Measurements from ENCODE around the gene GGCT. TPM values are rescaled to one million over a fixed set of nuclear protein-coding genes. Genes with fewer than 3 reads are reported as not detected.

Gene GGCT
- total RNA-seq, 2 experiments from 2014 or later = 6.3 to 6.6 TPM

GRCh38 chr7:30465811-30466180 is 38.8 kb downstream of the GGCT start:
- H3K9me3 Mint-ChIP-seq = no peaks in the 10 kb centered on the region
- Histone ChIP-seq H3K4me1 (ENCODE audit: insufficient read depth, low read length) (peaks cover 25% of the 10 kb centered on the region), H3K36me3 (ENCODE audit: insufficient read depth, low read length) (no peaks in the 10 kb centered on the region), H3K4me3 (ENCODE audit: low read length) (no peak overlapping the region), H3K27ac (ENCODE audit: low read depth in 1 of 2, low read length in 2 of 2) (no peak overlapping the region), H3K9me3 (ENCODE audit: control insufficient read depth in 1 of 2, insufficient read depth in 1 of 2, low read length in 2 of 2) (no peaks in the 10 kb centered on the region), H3K27me3 (ENCODE audit: control insufficient read depth in 1 of 2, insufficient read depth in 2 of 2, low read length in 2 of 2) (no peaks in the 10 kb centered on the region)
- no peak overlapping the region for H3K27ac Mint-ChIP-seq
- ChIA-PET CTCF (no interaction called here), POLR2A (interaction anchor here (1.4 kb wide), 1 partner anchor 12 kb away, joined by 5 read pairs; the partner anchor contains the start of gene NOD1)
- no peak overlapping the region for H3K4me3 Mint-ChIP-seq
- peaks cover 9% of the 10 kb centered on the region for H3K36me3 Mint-ChIP-seq (ENCODE audit: low read depth)
- TF ChIP-seq, protein P1, sequence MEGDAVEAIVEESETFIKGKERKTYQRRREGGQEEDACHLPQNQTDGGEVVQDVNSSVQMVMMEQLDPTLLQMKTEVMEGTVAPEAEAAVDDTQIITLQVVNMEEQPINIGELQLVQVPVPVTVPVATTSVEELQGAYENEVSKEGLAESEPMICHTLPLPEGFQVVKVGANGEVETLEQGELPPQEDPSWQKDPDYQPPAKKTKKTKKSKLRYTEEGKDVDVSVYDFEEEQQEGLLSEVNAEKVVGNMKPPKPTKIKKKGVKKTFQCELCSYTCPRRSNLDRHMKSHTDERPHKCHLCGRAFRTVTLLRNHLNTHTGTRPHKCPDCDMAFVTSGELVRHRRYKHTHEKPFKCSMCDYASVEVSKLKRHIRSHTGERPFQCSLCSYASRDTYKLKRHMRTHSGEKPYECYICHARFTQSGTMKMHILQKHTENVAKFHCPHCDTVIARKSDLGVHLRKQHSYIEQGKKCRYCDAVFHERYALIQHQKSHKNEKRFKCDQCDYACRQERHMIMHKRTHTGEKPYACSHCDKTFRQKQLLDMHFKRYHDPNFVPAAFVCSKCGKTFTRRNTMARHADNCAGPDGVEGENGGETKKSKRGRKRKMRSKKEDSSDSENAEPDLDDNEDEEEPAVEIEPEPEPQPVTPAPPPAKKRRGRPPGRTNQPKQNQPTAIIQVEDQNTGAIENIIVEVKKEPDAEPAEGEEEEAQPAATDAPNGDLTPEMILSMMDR (IDR thresholded peaks at IDR 0.05) = no peak
- intact Hi-C loops (cut with DNase I, micrococcal nuclease) = loop anchor here in 1 of 2 experiments (5.0 kb wide), 2 partner anchors 98 to 193 kb away; no protein-coding TSS in a partner anchor
- H3K4me1 Mint-ChIP-seq (ENCODE audit: low read depth) = peaks cover 47% of the 10 kb centered on the region
- DNase-seq (no peak), ATAC-seq (ENCODE audit: poor library complexity) (no peak)
- no peaks in the 10 kb centered on the region for H3K27me3 Mint-ChIP-seq

GRCh38 chr7:30465046-30465810 is 39.4 kb downstream of the GGCT start:
- H3K9me3 Mint-ChIP-seq = no peaks in the 10 kb centered on the region
- H3K27me3 Mint-ChIP-seq = no peaks in the 10 kb centered on the region
- no peaks in the 10 kb centered on the region for H3K27me3 ChIP-seq (ENCODE audit: control insufficient read depth in 1 of 2, insufficient read depth in 2 of 2, low read length in 2 of 2)
- ATAC-seq (ENCODE audit: poor library complexity) (no peak), DNase-seq (no peak)
- TF ChIP-seq, protein P1 (IDR thresholded peaks at IDR 0.05) = no peak
- H3K27ac Mint-ChIP-seq = peak overlapping the region; percentile 5
- peaks cover 9% of the 10 kb centered on the region for H3K36me3 Mint-ChIP-seq (ENCODE audit: low read depth)
- H3K9me3 ChIP-seq (ENCODE audit: control insufficient read depth in 1 of 2, insufficient read depth in 1 of 2, low read length in 2 of 2) = no peaks in the 10 kb centered on the region
- H3K4me3 Mint-ChIP-seq = no peak overlapping the region
- ChIA-PET POLR2A (interaction anchor here (1.4 kb wide), 1 partner anchor 13 kb away, joined by 5 read pairs; the partner anchor contains the start of gene NOD1), CTCF (no interaction called here)
- H3K36me3 ChIP-seq (ENCODE audit: insufficient read depth, low read length) = peaks cover 4% of the 10 kb centered on the region
- H3K27ac ChIP-seq (ENCODE audit: low read depth in 1 of 2, low read length in 2 of 2) = no peak overlapping the region
- intact Hi-C loops (cut with DNase I, micrococcal nuclease) = loop anchor here in 1 of 2 experiments (5.0 kb wide), 2 partner anchors 98 to 193 kb away; no protein-coding TSS in a partner anchor
- H3K4me1 Mint-ChIP-seq (ENCODE audit: low read depth) = peaks cover 41% of the 10 kb centered on the region
- H3K4me1 ChIP-seq (ENCODE audit: insufficient read depth, low read length) = peaks cover 24% of the 10 kb centered on the region
- no peak overlapping the region for H3K4me3 ChIP-seq (ENCODE audit: low read length)

DNA sequence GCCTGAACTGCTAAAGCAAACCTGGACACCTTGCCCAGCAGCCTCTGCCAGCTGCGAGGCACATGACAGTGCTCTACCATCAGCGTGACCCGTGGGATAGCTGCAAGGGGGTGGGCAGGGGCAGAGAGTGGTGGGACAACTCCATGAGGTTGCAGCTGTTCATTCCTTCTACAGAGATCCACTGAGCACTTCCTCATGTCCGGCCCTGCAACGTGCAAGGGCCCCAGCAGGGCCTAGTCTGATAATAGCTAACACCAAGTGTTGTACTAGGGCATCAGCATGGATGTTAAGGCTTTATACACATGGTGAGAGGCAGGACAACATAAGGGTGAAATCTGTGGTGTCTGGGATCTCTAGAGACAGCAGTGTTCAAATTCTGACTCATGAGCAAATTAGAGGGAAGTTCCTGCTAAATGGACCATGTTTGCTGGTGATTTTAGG is 40.4 kb downstream of the GGCT start:
- DNase-seq = peak in 1 of 14 experiments; percentile 15
- ChIA-PET POLR2A (no interaction called here), CTCF (interaction anchor here (0.9 kb wide), 1 partner anchor 31 kb away, joined by 3 read pairs; no protein-coding TSS in a partner anchor)
- Mint-ChIP-seq H3K4me1 (ENCODE audit: low read depth) (peaks cover 34% of the 10 kb centered on the region), H3K36me3 (ENCODE audit: low read depth) (peaks cover 16% of the 10 kb centered on the region), H3K4me3 (no peak overlapping the region), H3K27ac (peak overlapping the region; percentile 5), H3K27me3 (no peaks in the 10 kb centered on the region), H3K9me3 (no peaks in the 10 kb centered on the region)
- Histone ChIP-seq H3K36me3 (ENCODE audit: insufficient read depth, low read length) (peaks cover 12% of the 10 kb centered on the region), H3K4me1 (ENCODE audit: insufficient read depth, low read length) (peaks cover 20% of the 10 kb centered on the region), H3K27ac (ENCODE audit: low read depth in 1 of 2, low read length in 2 of 2) (no peak overlapping the region), H3K4me3 (ENCODE audit: low read length) (no peak overlapping the region), H3K27me3 (ENCODE audit: control insufficient read depth in 1 of 2, insufficient read depth in 2 of 2, low read length in 2 of 2) (no peaks in the 10 kb centered on the region), H3K9me3 (ENCODE audit: control insufficient read depth in 1 of 2, insufficient read depth in 1 of 2, low read length in 2 of 2) (no peaks in the 10 kb centered on the region)
- intact Hi-C loops (cut with DNase I, micrococcal nuclease) = no loop called here
- ATAC-seq (ENCODE audit: poor library complexity) = no peak
- TF ChIP-seq, protein P1 (IDR thresholded peaks at IDR 0.05) = no peak
